SK-N-SH (cell line): ENCODE data around the gene ERCC2. TPM values are rescaled to one million over a fixed set of nuclear protein-coding genes. Genes with fewer than 3 reads are reported as not detected.

ENCODE experiments used
- CTCF ChIA-PET: fragments of 300-600, 350-600 bp; formaldehyde crosslinking; extraction: SDS; loops from one replicate; lab custom pipeline; 2021; lab: Yijun Ruan, JAX
- POLR2A ChIA-PET: fragments of 350-600 bp; sonication (Branson Sonifier 250); formaldehyde crosslinking; extraction: SDS; loops from one replicate; lab custom pipeline; 2020; ENCODE audit warnings: antibody characterized with exemption, inconsistent platforms; lab: Yijun Ruan, JAX
- DNase-seq: peaks from one replicate; pipeline ENCODE4 v3.0.0; 2012
- H2AFZ ChIP-seq: fragments of 200-600 bp; sonication (generic); 2 replicates; pipeline ENCODE4 v1.8.1; 2016; ENCODE audit warnings: antibody characterized with exemption, mild to moderate bottlenecking, low read depth
- H3F3A ChIP-seq: fragments of 200-600 bp; sonication (generic); replicated peaks from 2 replicates; pipeline ENCODE3; 2016; ENCODE audit warnings: antibody characterized with exemption, mild to moderate bottlenecking; ENCODE audit not compliant: insufficient read depth
- H3K27ac ChIP-seq, 2 experiments: fragments of 200-500 bp in 1 of 2; fragments of 200-600 bp in 1 of 2; sonication (Bioruptor generic) in 1 of 2; sonication (generic), shearing (Covaris generic) in 1 of 2; 2 replicates each; pipeline versions ENCODE4 v1.5.1 to v1.6.1; 2014 to 2016; ENCODE audit warnings: low read depth in 2 of 2, inconsistent platforms in 1 of 2, low read length in 1 of 2, mild to moderate bottlenecking in 1 of 2, mixed read lengths in 1 of 2
- H3K27me3 ChIP-seq: fragments of 200-600 bp; sonication (generic), shearing (Covaris generic); 2 replicates; pipeline ENCODE4 v1.6.1; 2016; ENCODE audit warnings: mixed run types; ENCODE audit not compliant: insufficient read depth
- H3K36me3 ChIP-seq, 2 experiments: fragments of 200-500 bp in 1 of 2; fragments of 200-600 bp in 1 of 2; sonication (Bioruptor generic) in 1 of 2; sonication (generic) in 1 of 2; replicated peaks in 1 of 2; 2 replicates each; pipeline versions ENCODE3 to v1.5.1; 2014 to 2016; ENCODE audit warnings: low read length in 1 of 2, mild to moderate bottlenecking in 1 of 2; ENCODE audit not compliant: insufficient read depth in 2 of 2, control insufficient read depth in 1 of 2
- H3K4me1 ChIP-seq, 2 experiments: fragments of 200-500 bp in 1 of 2; fragments of 200-600 bp in 1 of 2; sonication (Bioruptor generic) in 1 of 2; sonication (generic), shearing (Covaris generic) in 1 of 2; 2 replicates each; pipeline versions ENCODE4 v1.5.1 to v1.6.1; 2014 to 2016; ENCODE audit warnings: low read depth in 1 of 2, low read length in 1 of 2, mixed run types in 1 of 2; ENCODE audit not compliant: insufficient read depth in 2 of 2, control insufficient read depth in 1 of 2
- H3K4me2 ChIP-seq: fragments of 200-600 bp; sonication (generic), shearing (Covaris generic); 2 replicates; pipeline ENCODE4 v1.6.1; 2017; ENCODE audit warnings: mixed run types
- H3K4me3 ChIP-seq, 2 experiments: fragments of 200-500 bp in 1 of 2; fragments of 200-600 bp in 1 of 2; sonication (Bioruptor generic) in 1 of 2; sonication (generic), shearing (Covaris generic) in 1 of 2; 2 replicates each; pipeline versions ENCODE4 v1.5.1 to v1.8.1; 2014 to 2016; ENCODE audit warnings: low read depth in 2 of 2, inconsistent platforms in 1 of 2, low read length in 1 of 2, mild to moderate bottlenecking in 1 of 2, mixed read lengths in 1 of 2, moderate library complexity in 1 of 2
- H3K79me2 ChIP-seq: fragments of 200-600 bp; sonication (generic); 2 replicates; pipeline ENCODE4 v1.8.1; 2017; ENCODE audit warnings: mild to moderate bottlenecking; ENCODE audit not compliant: insufficient read depth
- H3K9ac ChIP-seq: fragments of 200-600 bp; sonication (generic); 2 replicates; pipeline ENCODE4 v1.6.1; 2017; ENCODE audit warnings: mixed run types
- H3K9me2 ChIP-seq: fragments of 200-600 bp; sonication (generic); 2 replicates; pipeline ENCODE4 v1.6.1; 2017; ENCODE audit warnings: mixed run types
- H3K9me3 ChIP-seq: fragments of 200-600 bp; sonication (generic); 2 replicates; pipeline ENCODE4 v1.6.1; 2017; ENCODE audit warnings: mixed run types, mild to moderate bottlenecking, moderate library complexity
- H4K20me1 ChIP-seq: fragments of 200-600 bp; sonication (generic); 2 replicates; pipeline ENCODE4 v1.6.1; 2017; ENCODE audit warnings: mild to moderate bottlenecking, mixed run types; ENCODE audit not compliant: insufficient read depth
- CHD2 ChIP-seq: fragments of 150-350 bp; IDR thresholded peaks from 2 replicates; pipeline ENCODE4 v1.6.1; 2018; ENCODE audit warnings: low read length; ENCODE audit not compliant: partially characterized antibody
- FOXJ3 ChIP-seq: sonication (generic); formaldehyde crosslinking; IDR thresholded peaks from 2 replicates; pipeline ENCODE4 v1.5.1; 2020; ENCODE audit warnings: mild to moderate bottlenecking, missing genetic modification reagents
- FOXM1 ChIP-seq: IDR thresholded peaks from 2 replicates; pipeline ENCODE4 v1.4.0; 2012; ENCODE audit warnings: low read depth, mild to moderate bottlenecking
- GATA2 ChIP-seq: sonication (generic); formaldehyde crosslinking; IDR thresholded peaks from 2 replicates; pipeline ENCODE4 v1.5.0; 2020; ENCODE audit warnings: mild to moderate bottlenecking, missing genetic modification reagents
- JUND ChIP-seq: IDR thresholded peaks from 2 replicates; pipeline ENCODE4 v1.4.0; 2012
- MAX ChIP-seq: IDR thresholded peaks from 2 replicates; pipeline ENCODE4 v1.4.0; 2012; ENCODE audit warnings: low read depth
- MEF2A ChIP-seq: IDR thresholded peaks from 2 replicates; pipeline ENCODE4 v1.4.0; 2012; ENCODE audit warnings: low read depth, borderline replicate concordance
- NFIC ChIP-seq: IDR thresholded peaks from 2 replicates; pipeline ENCODE4 v1.4.0; 2012; ENCODE audit warnings: borderline replicate concordance
- RCOR1 ChIP-seq: fragments of 150-350 bp; IDR thresholded peaks from 2 replicates; pipeline ENCODE4 v1.6.1; 2017; ENCODE audit warnings: antibody characterized with exemption, low read length
- RXRA ChIP-seq: IDR thresholded peaks from 2 replicates; pipeline ENCODE4 v1.4.0; 2012; ENCODE audit warnings: low read depth, mild to moderate bottlenecking, borderline replicate concordance
- SIN3A ChIP-seq: IDR thresholded peaks from 2 replicates; pipeline ENCODE4 v1.6.1; 2012; ENCODE audit warnings: low read depth, mild to moderate bottlenecking, low read length, moderate library complexity, borderline replicate concordance
- TCF12 ChIP-seq: IDR thresholded peaks from 2 replicates; pipeline ENCODE4 v1.4.0; 2012
- USF1 ChIP-seq: IDR thresholded peaks from 2 replicates; pipeline ENCODE4 v1.4.0; 2012; ENCODE audit warnings: low read depth, borderline replicate concordance
- YY1 ChIP-seq: IDR thresholded peaks from 2 replicates; pipeline ENCODE4 v1.4.0; 2012; ENCODE audit warnings: low read depth, mild to moderate bottlenecking
- WGBS: methylation state at CpG from one replicate; pipeline ENCODE4 v1.1.6; 2017; ENCODE audit warnings: low lambda C conversion rate; 5-methylcytosine and 5-hydroxymethylcytosine counted together
- polyA plus RNA-seq, 3 experiments: library from polyadenylated mRNA; depleted of rRNA; stranded (reverse); fragments of >200 nt; gene quantifications; 2 replicates each; pipeline ENCODE4 v1.2.3, GENCODE V29; 2012
- TF ChIP-seq, protein P1 (sequence below): IDR thresholded peaks from 2 replicates; pipeline ENCODE4 v1.4.0; 2012; ENCODE audit warnings: low read depth, borderline replicate concordance
- TF ChIP-seq, protein P2 (sequence below): IDR thresholded peaks from 2 replicates; pipeline ENCODE4; 2012
- TF ChIP-seq, protein P3 (sequence below): fragments of 150-350 bp; IDR thresholded peaks from 2 replicates; pipeline ENCODE4 v1.6.1; 2016; ENCODE audit warnings: mild to moderate bottlenecking, low read depth, low read length

Gene ERCC2
- polyA plus RNA-seq, 1 of the 3 experiments (the other 2 are of a cell fraction): 72.8 TPM

- CTCF ChIA-PET: interaction anchor here (2.6 kb wide), 1 partner anchor 9 kb away, joined by 11 read pairs; no protein-coding TSS in a partner anchor
- H3K4me3 ChIP-seq: no peak overlapping the region
- TF ChIP-seq MAX (no peak), CHD2 (no peak)
- TF ChIP-seq, protein P1, sequence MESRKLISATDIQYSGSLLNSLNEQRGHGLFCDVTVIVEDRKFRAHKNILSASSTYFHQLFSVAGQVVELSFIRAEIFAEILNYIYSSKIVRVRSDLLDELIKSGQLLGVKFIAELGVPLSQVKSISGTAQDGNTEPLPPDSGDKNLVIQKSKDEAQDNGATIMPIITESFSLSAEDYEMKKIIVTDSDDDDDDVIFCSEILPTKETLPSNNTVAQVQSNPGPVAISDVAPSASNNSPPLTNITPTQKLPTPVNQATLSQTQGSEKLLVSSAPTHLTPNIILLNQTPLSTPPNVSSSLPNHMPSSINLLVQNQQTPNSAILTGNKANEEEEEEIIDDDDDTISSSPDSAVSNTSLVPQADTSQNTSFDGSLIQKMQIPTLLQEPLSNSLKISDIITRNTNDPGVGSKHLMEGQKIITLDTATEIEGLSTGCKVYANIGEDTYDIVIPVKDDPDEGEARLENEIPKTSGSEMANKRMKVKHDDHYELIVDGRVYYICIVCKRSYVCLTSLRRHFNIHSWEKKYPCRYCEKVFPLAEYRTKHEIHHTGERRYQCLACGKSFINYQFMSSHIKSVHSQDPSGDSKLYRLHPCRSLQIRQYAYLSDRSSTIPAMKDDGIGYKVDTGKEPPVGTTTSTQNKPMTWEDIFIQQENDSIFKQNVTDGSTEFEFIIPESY: no peak
- TF ChIP-seq, protein P2, sequence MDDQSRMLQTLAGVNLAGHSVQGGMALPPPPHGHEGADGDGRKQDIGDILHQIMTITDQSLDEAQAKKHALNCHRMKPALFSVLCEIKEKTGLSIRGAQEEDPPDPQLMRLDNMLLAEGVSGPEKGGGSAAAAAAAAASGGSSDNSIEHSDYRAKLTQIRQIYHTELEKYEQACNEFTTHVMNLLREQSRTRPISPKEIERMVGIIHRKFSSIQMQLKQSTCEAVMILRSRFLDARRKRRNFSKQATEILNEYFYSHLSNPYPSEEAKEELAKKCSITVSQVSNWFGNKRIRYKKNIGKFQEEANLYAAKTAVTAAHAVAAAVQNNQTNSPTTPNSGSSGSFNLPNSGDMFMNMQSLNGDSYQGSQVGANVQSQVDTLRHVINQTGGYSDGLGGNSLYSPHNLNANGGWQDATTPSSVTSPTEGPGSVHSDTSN: peak; percentile 7; the same call in 1 of the 2 replicates
- TF ChIP-seq, all 33 proteins: peak for 1
Observed at GRCh38 chr19:45347570-45348366, 22.6 kb downstream of the ERCC2 start.

DNA sequence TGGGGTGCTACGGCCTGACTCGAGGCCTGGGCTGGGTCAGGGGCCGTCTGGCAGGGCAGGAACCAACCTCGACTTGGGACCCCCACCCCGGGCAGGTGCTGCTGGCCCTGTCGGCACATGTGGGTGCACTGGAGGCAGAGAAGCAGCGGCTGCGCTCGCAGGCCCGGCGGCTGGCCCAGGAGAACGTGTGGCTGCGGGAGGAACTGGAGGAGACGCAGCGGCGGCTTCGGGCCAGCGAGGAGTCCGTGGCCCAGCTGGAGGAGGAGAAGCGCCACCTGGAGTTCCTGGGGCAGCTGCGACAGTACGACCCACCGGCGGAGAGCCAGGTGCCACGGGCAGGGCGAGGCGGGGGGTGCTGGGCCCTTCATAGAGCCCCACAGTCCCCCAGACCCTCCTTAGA lies 23.9 kb downstream of the ERCC2 start:
- Histone ChIP-seq H3K79me2 (no peaks in the 10 kb centered on the region), H3F3A (peaks cover 13% of the 10 kb centered on the region), H3K36me3 (peaks cover 0 to 9% of the 10 kb centered on the region in 2 experiments), H3K9me3 (no peaks in the 10 kb centered on the region), H3K4me3 (no peak overlapping the region), H2AFZ (no peak overlapping the region), H3K27ac (no peak overlapping the region), H3K9ac (no peak overlapping the region), H3K9me2 (no peaks in the 10 kb centered on the region), H4K20me1 (no peaks in the 10 kb centered on the region), H3K4me1 (no peaks in the 10 kb centered on the region; a peak in 1 of 4 replicates), H3K4me2 (no peak overlapping the region), H3K27me3 (no peaks in the 10 kb centered on the region)
- DNase-seq: no peak
- 70% methylated on average over 8 of the region's 27 CpGs for WGBS
- ChIA-PET POLR2A (no interaction called here), CTCF (interaction anchor here (2.6 kb wide), 1 partner anchor 8 kb away, joined by 11 read pairs; no protein-coding TSS in a partner anchor)
- TF ChIP-seq USF1: no peak
- TF ChIP-seq JUND: no peak
- TF ChIP-seq, protein P2: no peak
- TF ChIP-seq MEF2A: no peak
- TF ChIP-seq RXRA: no peak
- no peak for TF ChIP-seq TCF12
- no peak for TF ChIP-seq RCOR1
- TF ChIP-seq, protein P3, sequence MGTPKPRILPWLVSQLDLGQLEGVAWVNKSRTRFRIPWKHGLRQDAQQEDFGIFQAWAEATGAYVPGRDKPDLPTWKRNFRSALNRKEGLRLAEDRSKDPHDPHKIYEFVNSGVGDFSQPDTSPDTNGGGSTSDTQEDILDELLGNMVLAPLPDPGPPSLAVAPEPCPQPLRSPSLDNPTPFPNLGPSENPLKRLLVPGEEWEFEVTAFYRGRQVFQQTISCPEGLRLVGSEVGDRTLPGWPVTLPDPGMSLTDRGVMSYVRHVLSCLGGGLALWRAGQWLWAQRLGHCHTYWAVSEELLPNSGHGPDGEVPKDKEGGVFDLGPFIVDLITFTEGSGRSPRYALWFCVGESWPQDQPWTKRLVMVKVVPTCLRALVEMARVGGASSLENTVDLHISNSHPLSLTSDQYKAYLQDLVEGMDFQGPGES: no peak
- TF ChIP-seq FOXM1: no peak
- TF ChIP-seq GATA2 (CRISPR knock-in tag): no peak
- no peak for TF ChIP-seq YY1
- TF ChIP-seq NFIC: no peak
- TF ChIP-seq MAX: no peak
- TF ChIP-seq SIN3A: no peak
- TF ChIP-seq FOXJ3 (CRISPR knock-in tag): no peak

More at GRCh38 chr19:45347570-45348366, 22.6 kb downstream of the ERCC2 start:
- Histone ChIP-seq H3K27me3 (no peaks in the 10 kb centered on the region), H2AFZ (no peak overlapping the region), H3F3A (peaks cover 13% of the 10 kb centered on the region), H3K4me1 (no peaks in the 10 kb centered on the region; a peak in 1 of 4 replicates), H3K9ac (no peak overlapping the region), H3K9me2 (no peaks in the 10 kb centered on the region), H3K79me2 (no peaks in the 10 kb centered on the region), H3K4me2 (no peak overlapping the region), H3K27ac (no peak overlapping the region), H3K36me3 (peaks cover 0 to 21% of the 10 kb centered on the region in 2 experiments), H3K9me3 (no peaks in the 10 kb centered on the region), H4K20me1 (no peaks in the 10 kb centered on the region)
- peak; percentile 46 for DNase-seq
- POLR2A ChIA-PET: no interaction called here
- 46% methylated on average over 1 of the region's 25 CpGs for WGBS
